K562 (cell line): ENCODE data around the gene IPP. TPM values are rescaled to one million over a fixed set of nuclear protein-coding genes. Genes with fewer than 3 reads are reported as not detected.

Source experiments
- ATF1 ChIP-seq, 2 experiments: fragments of 450-650 bp in 1 of 2; IDR thresholded peaks; 2 replicates each; pipeline ENCODE4 v1.6.1; 2016; ENCODE audit warnings: missing compliant biosample characterization in 1 of 2, missing genetic modification characterization in 1 of 2
- BRD4 ChIP-seq: fragments of 200-600 bp; sonication (generic); IDR thresholded peaks from 2 replicates; pipeline ENCODE4 v1.6.1; 2017; ENCODE audit warnings: inconsistent platforms
- DACH1 ChIP-seq: fragments of 450-650 bp; IDR thresholded peaks from 2 replicates; pipeline ENCODE4 v1.6.1; 2018; ENCODE audit not compliant: partially characterized antibody
- EP300 ChIP-seq: IDR thresholded peaks from 2 replicates; pipeline ENCODE4 v1.6.1; 2012; ENCODE audit warnings: low read length, improper control_type of control experiment
- ESRRA ChIP-seq: fragments of 450-650 bp; IDR thresholded peaks from 2 replicates; pipeline ENCODE4 v1.6.1; 2014; ENCODE audit warnings: low read depth, mild to moderate bottlenecking, moderate library complexity, borderline replicate concordance
- HNRNPLL ChIP-seq: fragments of 200-400 bp; formaldehyde crosslinking; IDR thresholded peaks from 2 replicates; pipeline ENCODE4 v1.6.1; 2017; ENCODE audit warnings: low read length, low read depth, mild to moderate bottlenecking; ENCODE audit not compliant: poor library complexity, severe bottlenecking
- NCOA1 ChIP-seq: fragments of 450-650 bp; IDR thresholded peaks from 2 replicates; pipeline ENCODE4 v1.6.1; 2016; ENCODE audit warnings: low read depth
- PCBP1 ChIP-seq: fragments of 200-400 bp; formaldehyde crosslinking; IDR thresholded peaks from 2 replicates; pipeline ENCODE4 v1.6.1; 2018; ENCODE audit warnings: mild to moderate bottlenecking, low read depth, low read length; ENCODE audit not compliant: poor library complexity, severe bottlenecking
- TRIM25 ChIP-seq: fragments of 450-650 bp; IDR thresholded peaks from 2 replicates; pipeline ENCODE4 v1.7.0; 2016; ENCODE audit warnings: borderline replicate concordance
- ZEB2 ChIP-seq: fragments of 450-650 bp; IDR thresholded peaks from 2 replicates; pipeline ENCODE4 v1.6.1; 2016
- ZFP1 ChIP-seq: fragments of 450-650 bp; formaldehyde crosslinking; IDR thresholded peaks from 2 replicates; pipeline ENCODE4 v1.4.0; 2020; ENCODE audit warnings: mild to moderate bottlenecking, mixed read lengths
- ZNF740 ChIP-seq, 3 experiments: fragments of 200-800 bp in 1 of 3; sonication (Bioruptor generic) in 1 of 3; sonication (generic) in 1 of 3; formaldehyde crosslinking in 1 of 3; IDR thresholded peaks; 2 replicates each; pipeline versions ENCODE4 v1.6.1 to v1.8.0; 2016 to 2022; ENCODE audit warnings: mild to moderate bottlenecking in 2 of 3, missing compliant biosample characterization in 2 of 3, missing genetic modification characterization in 2 of 3, missing genetic modification reagents in 1 of 3
- ZNF780A ChIP-seq: fragments of 250-450 bp; sonication (Bioruptor Pico); IDR thresholded peaks from 2 replicates; pipeline ENCODE4 v1.5.0; 2021; ENCODE audit warnings: mild to moderate bottlenecking
- polyA plus RNA-seq, 8 experiments: library from polyadenylated mRNA; depleted of rRNA in 4 of 8; stranded (reverse) in 5 of 8; unstranded in 3 of 8; fragments of >200 nt; fragmentation: Nextera tagmentation in 2 of 8; fragmentation: Illumina TruSeq in 1 of 8; extraction: Ambion mirVana in 2 of 8; extraction: Trizol in 1 of 8; gene quantifications; 2 replicates each; pipeline versions ENCODE4 v1.2.1 to v1.2.3, GENCODE V29; 2011 to 2014; ENCODE audit warnings: inconsistent platforms in 1 of 8, missing spikeins in 1 of 8
- total RNA-seq, 7 experiments: library from RNA; depleted of rRNA in 6 of 7; stranded (reverse); fragments of >200 nt in 6 of 7; fragmentation: Illumina TruSeq in 2 of 7; extraction: Trizol in 2 of 7; gene quantifications; 2 replicates each; pipeline versions ENCODE4 v1.2.1 to v1.2.3, GENCODE V29; 2011 to 2021; ENCODE audit warnings: low replicate concordance in 1 of 7
- TF ChIP-seq, protein P1 (sequence below): sonication (generic); formaldehyde crosslinking; IDR thresholded peaks from 2 replicates; pipeline ENCODE4 v1.8.1; 2022; ENCODE audit warnings: missing genetic modification reagents
- TF ChIP-seq, protein P2 (sequence below), 2 experiments: IDR thresholded peaks; 2 replicates each; pipeline ENCODE4 v1.6.1; 2012; ENCODE audit warnings: improper control_type of control experiment in 2 of 2, low read depth in 2 of 2, low read length in 2 of 2, borderline replicate concordance in 1 of 2
- TF ChIP-seq, protein P3 (sequence below): sonication (generic); formaldehyde crosslinking; IDR thresholded peaks from 2 replicates; pipeline ENCODE4 v1.8.0; 2022; ENCODE audit warnings: missing genetic modification reagents, mild to moderate bottlenecking, borderline replicate concordance

The IPP gene
- total and polyA plus RNA-seq, 9 of the 15 experiments (the other 6 are each of a cell fraction or from before 2014, with no cell fraction given): 6.9 to 15.1 (median 9.7) TPM

DNA sequence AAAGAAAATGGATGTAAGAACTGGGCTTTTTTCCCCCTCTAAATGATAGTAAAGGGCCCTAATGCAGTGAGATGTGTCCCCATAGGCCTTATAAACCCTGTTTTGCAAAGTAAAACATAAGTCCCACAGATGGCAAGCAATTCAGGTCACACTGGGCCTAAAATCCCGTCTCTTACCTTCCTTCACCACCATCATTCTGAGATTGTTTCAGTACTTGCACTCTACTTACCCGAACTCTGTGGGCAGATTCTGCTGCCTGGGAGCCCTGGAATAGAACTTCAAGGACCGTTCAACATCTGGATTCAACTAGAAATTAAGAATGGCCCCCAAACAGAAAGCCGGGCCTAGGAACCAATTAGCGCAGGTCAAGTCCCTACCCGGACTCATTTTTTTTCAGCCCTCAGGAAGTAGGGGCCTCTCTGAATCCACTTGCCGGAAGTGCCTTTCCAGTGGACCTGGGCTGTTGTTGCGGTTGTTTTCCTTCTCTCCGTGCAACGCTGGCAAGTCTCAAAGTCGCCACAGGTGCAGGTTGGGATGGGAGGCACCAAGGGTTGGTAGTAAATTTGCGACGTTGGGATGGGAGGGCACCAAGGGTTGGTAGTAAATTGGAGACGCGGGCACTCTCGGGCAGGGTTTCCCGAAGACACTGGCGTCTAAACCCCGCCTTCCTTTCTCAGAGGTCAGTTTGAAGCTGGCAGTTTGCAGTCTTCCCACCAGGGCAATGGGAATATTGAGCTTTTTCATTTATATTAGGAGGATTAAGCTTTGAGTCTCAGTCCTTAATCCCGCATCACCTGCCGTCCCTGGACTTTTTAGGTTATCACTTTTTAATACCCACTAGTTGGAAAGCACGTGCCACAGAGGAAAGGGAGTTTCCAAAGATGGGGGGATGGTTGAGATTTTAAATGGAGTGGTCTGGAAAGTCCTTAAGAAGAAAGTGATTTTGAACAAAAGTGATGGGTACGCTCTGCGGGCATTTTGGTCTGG, 62.4 kb downstream of the IPP start, which contains the start of gene TMEM69 (continued):
- TF ChIP-seq, protein P1, sequence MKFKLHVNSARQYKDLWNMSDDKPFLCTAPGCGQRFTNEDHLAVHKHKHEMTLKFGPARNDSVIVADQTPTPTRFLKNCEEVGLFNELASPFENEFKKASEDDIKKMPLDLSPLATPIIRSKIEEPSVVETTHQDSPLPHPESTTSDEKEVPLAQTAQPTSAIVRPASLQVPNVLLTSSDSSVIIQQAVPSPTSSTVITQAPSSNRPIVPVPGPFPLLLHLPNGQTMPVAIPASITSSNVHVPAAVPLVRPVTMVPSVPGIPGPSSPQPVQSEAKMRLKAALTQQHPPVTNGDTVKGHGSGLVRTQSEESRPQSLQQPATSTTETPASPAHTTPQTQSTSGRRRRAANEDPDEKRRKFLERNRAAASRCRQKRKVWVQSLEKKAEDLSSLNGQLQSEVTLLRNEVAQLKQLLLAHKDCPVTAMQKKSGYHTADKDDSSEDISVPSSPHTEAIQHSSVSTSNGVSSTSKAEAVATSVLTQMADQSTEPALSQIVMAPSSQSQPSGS: no peak
- TF ChIP-seq, protein P2, sequence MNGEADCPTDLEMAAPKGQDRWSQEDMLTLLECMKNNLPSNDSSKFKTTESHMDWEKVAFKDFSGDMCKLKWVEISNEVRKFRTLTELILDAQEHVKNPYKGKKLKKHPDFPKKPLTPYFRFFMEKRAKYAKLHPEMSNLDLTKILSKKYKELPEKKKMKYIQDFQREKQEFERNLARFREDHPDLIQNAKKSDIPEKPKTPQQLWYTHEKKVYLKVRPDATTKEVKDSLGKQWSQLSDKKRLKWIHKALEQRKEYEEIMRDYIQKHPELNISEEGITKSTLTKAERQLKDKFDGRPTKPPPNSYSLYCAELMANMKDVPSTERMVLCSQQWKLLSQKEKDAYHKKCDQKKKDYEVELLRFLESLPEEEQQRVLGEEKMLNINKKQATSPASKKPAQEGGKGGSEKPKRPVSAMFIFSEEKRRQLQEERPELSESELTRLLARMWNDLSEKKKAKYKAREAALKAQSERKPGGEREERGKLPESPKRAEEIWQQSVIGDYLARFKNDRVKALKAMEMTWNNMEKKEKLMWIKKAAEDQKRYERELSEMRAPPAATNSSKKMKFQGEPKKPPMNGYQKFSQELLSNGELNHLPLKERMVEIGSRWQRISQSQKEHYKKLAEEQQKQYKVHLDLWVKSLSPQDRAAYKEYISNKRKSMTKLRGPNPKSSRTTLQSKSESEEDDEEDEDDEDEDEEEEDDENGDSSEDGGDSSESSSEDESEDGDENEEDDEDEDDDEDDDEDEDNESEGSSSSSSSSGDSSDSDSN (IDR thresholded peaks at IDR 0.05; ENCODE audit: borderline replicate concordance in 1 of 2, low read depth in 2 of 2, low read length in 2 of 2): peak in 1 of 2 experiments; percentile 97; a peak in 3 of 4 replicates
- TF ChIP-seq ZEB2 (peak; percentile 98), PCBP1 (no peak), ESRRA (peak; percentile 92), TRIM25 (no peak), ZNF740 (CRISPR knock-in tag; IDR thresholded peaks at IDR 0.05) (no peak; the same call in 1 of the 2 replicates), ZNF740 (tag; IDR thresholded peaks at IDR 0.05) (peak in 1 of 2 experiments; percentile 62; a peak in 1 of 4 replicates), BRD4 (peak; percentile 92), NCOA1 (peak; percentile 99), EP300 (peak; percentile 68; the same call in 1 of the 2 replicates), ZFP1 (CRISPR knock-in tag) (0 out of 2 replicates have a peak, but pooled peaks have one; percentile 23), ZNF780A (CRISPR knock-in tag) (no peak; the same call in 1 of the 2 replicates), HNRNPLL (peak; percentile 63), ATF1 (CRISPR knock-in tag; IDR thresholded peaks at IDR 0.05) (no peak), ATF1 (tag; IDR thresholded peaks at IDR 0.05) (peak; percentile 31), DACH1 (peak; percentile 50)
- TF ChIP-seq, protein P3, sequence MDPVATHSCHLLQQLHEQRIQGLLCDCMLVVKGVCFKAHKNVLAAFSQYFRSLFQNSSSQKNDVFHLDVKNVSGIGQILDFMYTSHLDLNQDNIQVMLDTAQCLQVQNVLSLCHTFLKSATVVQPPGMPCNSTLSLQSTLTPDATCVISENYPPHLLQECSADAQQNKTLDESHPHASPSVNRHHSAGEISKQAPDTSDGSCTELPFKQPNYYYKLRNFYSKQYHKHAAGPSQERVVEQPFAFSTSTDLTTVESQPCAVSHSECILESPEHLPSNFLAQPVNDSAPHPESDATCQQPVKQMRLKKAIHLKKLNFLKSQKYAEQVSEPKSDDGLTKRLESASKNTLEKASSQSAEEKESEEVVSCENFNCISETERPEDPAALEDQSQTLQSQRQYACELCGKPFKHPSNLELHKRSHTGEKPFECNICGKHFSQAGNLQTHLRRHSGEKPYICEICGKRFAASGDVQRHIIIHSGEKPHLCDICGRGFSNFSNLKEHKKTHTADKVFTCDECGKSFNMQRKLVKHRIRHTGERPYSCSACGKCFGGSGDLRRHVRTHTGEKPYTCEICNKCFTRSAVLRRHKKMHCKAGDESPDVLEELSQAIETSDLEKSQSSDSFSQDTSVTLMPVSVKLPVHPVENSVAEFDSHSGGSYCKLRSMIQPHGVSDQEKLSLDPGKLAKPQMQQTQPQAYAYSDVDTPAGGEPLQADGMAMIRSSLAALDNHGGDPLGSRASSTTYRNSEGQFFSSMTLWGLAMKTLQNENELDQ: no peak
